Karpas-422 (cell line): Measurements from ENCODE around the gene SH2D1B. TPM values are rescaled to one million over a fixed set of nuclear protein-coding genes. Genes with fewer than 3 reads are reported as not detected.

ENCODE experiments used
- DNase-seq: peaks from one replicate; pipeline ENCODE4 v3.0.0-alpha.2; 2015
- H2AFZ ChIP-seq: fragments of 200-600 bp; sonication (generic); 2 replicates; pipeline ENCODE4 v1.6.1; 2014; ENCODE audit warnings: antibody characterized with exemption, low read length, mixed read lengths
- H3K27ac ChIP-seq: fragments of 200-600 bp; sonication (generic); 2 replicates; pipeline ENCODE4 v1.5.1; 2014; ENCODE audit warnings: mild to moderate bottlenecking, low read length, moderate library complexity
- H3K27me3 ChIP-seq: fragments of 200-600 bp; sonication (generic); 2 replicates; pipeline ENCODE4 v1.6.1; 2014; ENCODE audit warnings: low read length, mixed read lengths
- H3K36me3 ChIP-seq: fragments of 200-600 bp; sonication (generic); 2 replicates; pipeline ENCODE4 v1.6.1; 2014; ENCODE audit warnings: low read length, mixed read lengths; ENCODE audit not compliant: insufficient read depth
- H3K4me1 ChIP-seq: fragments of 200-600 bp; sonication (generic); 2 replicates; pipeline ENCODE4 v1.6.1; 2014; ENCODE audit warnings: mild to moderate bottlenecking, low read length, mixed read lengths
- H3K4me2 ChIP-seq: fragments of 200-600 bp; sonication (generic); 2 replicates; pipeline ENCODE4 v1.6.1; 2014; ENCODE audit warnings: low read length, low read depth, mild to moderate bottlenecking; ENCODE audit not compliant: poor library complexity, severe bottlenecking
- H3K4me3 ChIP-seq: fragments of 200-600 bp; sonication (generic); 2 replicates; pipeline ENCODE4 v1.5.1; 2014; ENCODE audit warnings: mild to moderate bottlenecking, antibody characterized with exemption, low read length, mixed read lengths
- H3K79me2 ChIP-seq: fragments of 200-600 bp; sonication (generic); 2 replicates; pipeline ENCODE4 v1.6.1; 2014; ENCODE audit warnings: mild to moderate bottlenecking, low read length, mixed read lengths
- H3K9ac ChIP-seq: fragments of 200-600 bp; sonication (generic); 2 replicates; pipeline ENCODE4 v1.6.0; 2014; ENCODE audit warnings: low read length
- H3K9me2 ChIP-seq: fragments of 200-600 bp; sonication (generic), shearing (Covaris generic); replicated peaks from 2 replicates; pipeline ENCODE4 v1.6.0; 2014; ENCODE audit warnings: mild to moderate bottlenecking, low read length, moderate library complexity; ENCODE audit not compliant: insufficient read depth
- H3K9me3 ChIP-seq: fragments of 300-700, 200-600 bp; sonication (generic); 2 replicates; pipeline ENCODE4 v1.6.1; 2014; ENCODE audit warnings: low read length, mixed read lengths
- H4K20me1 ChIP-seq: fragments of 200-600 bp; sonication (generic); 2 replicates; pipeline ENCODE4 v1.6.1; 2014; ENCODE audit warnings: mild to moderate bottlenecking, antibody characterized with exemption, low read length, low read depth; ENCODE audit not compliant: insufficient read depth
- total RNA-seq: library from RNA; depleted of rRNA; stranded (reverse); fragments of >200 nt; shearing (Covaris generic); gene quantifications from 2 replicates; pipeline ENCODE4 v1.2.3, GENCODE V29; 2014; ENCODE audit warnings: low replicate concordance

SH2D1B gene
- total RNA-seq, 1 experiment from 2014 or later, result not detected

DNA sequence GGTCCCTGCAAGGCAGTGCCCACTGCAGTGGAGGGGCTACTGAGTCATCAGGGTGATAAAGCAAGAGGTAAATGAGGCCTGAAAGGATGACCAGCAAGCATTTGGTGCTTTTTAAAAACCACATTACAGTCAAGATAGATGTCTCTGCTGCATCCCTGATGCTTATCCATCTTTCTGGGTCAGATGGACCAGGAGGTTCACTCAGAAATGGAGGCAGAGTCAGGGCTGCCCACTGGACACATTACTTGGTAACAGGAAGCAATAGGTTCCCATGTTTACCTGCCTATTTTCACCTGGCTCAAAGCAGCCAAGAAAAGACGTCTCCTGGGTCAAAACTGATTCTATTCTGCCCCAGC is 38.9 kb downstream of the SH2D1B start:
- no peaks in the 10 kb centered on the region for H3K79me2 ChIP-seq
- H3K9me2 ChIP-seq, result no peaks in the 10 kb centered on the region
- no peak overlapping the region for H2AFZ ChIP-seq
- no peaks in the 10 kb centered on the region for H3K27me3 ChIP-seq
- H3K4me3 ChIP-seq, result no peak overlapping the region
- peak overlapping the region; percentile 51 for H3K4me2 ChIP-seq
- no peak overlapping the region for H3K9ac ChIP-seq
- no peak for DNase-seq
- H3K4me1 ChIP-seq, result peaks cover 52% of the 10 kb centered on the region
- no peak overlapping the region for H3K27ac ChIP-seq
- H3K9me3 ChIP-seq, result no peaks in the 10 kb centered on the region
- no peaks in the 10 kb centered on the region for H3K36me3 ChIP-seq
- H4K20me1 ChIP-seq, result no peaks in the 10 kb centered on the region

DNA sequence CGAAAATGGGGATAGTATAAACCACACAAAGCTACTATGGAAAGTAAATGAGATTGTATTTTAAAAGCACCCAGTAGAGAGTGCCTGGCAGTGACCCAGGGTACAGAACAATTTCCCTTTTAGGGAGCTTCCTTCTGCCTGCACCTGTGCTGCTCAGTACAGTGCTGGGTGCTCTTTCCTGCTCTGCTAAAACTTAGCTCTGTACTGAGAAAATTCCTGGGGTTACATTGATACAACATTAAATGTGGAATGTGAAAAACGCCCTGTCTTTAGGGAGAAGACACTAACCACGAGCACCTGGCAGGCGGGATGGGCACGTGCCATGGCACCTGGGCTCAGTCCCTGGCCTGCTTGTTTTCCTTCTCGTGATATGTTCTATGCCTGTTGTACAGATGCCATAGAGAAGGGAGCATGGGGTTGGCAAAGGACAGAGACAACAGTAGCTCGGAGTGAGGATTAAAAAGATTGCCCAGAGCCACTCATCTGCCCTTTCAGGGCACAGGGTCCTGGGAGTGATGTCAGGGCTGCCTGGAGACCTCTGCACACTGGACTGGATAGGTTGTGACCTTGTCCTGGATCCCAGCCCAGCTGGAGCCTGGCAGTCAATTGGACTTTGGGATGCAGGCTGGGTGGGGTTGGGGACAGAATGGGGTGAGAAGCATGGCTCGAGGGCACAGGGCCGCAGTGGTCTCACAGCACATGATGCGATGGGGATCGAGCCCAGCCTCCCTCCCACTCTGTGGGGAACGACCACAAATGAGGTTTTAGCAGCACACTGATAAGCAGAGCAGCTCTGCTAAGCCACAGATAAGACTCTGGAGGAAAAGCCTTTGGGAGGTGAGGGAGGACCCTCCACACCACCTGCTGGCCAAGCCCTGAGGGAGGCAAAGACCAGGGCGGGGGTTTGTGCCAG is 39.5 kb downstream of the SH2D1B start:
- no peak overlapping the region for H3K27ac ChIP-seq
- H3K36me3 ChIP-seq, result no peaks in the 10 kb centered on the region
- H3K4me1 ChIP-seq, result peaks cover 52% of the 10 kb centered on the region
- no peaks in the 10 kb centered on the region for H3K9me3 ChIP-seq
- no peak for DNase-seq
- H3K9me2 ChIP-seq, result no peaks in the 10 kb centered on the region
- H3K9ac ChIP-seq, result no peak overlapping the region
- no peak overlapping the region for H3K4me3 ChIP-seq
- no peaks in the 10 kb centered on the region for H3K79me2 ChIP-seq
- H4K20me1 ChIP-seq, result no peaks in the 10 kb centered on the region
- no peaks in the 10 kb centered on the region for H3K27me3 ChIP-seq
- H3K4me2 ChIP-seq, result no peak overlapping the region
- H2AFZ ChIP-seq, result 0 out of 2 replicates have a peak overlapping the region, but pooled peaks have one; percentile 4

DNA sequence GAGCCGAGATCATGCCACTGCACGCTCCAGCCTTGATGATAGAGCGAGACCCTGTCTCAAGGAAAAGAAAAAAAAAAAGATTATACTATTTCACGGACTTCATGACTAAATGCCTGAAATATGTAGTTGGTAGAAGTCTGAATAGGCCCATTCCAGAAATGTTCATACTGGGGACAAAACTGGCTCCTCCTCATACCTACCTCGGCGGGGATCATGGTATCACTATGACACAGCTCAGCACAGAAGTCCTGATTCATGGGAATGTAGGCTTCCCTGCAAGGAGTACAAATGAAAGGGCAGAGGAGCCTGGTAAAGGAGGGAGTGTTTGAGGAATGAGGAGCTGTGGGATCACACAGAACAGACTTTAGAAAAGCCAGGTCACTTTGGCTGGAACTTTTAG is 40.3 kb downstream of the SH2D1B start:
- H3K4me2 ChIP-seq, result no peak overlapping the region
- H3K4me3 ChIP-seq, result no peak overlapping the region
- H3K79me2 ChIP-seq, result no peaks in the 10 kb centered on the region
- no peak for DNase-seq
- no peaks in the 10 kb centered on the region for H3K9me3 ChIP-seq
- no peak overlapping the region for H2AFZ ChIP-seq
- H3K9ac ChIP-seq, result no peak overlapping the region
- no peaks in the 10 kb centered on the region for H3K36me3 ChIP-seq
- H3K27me3 ChIP-seq, result no peaks in the 10 kb centered on the region
- no peaks in the 10 kb centered on the region for H3K9me2 ChIP-seq
- peaks cover 50% of the 10 kb centered on the region for H3K4me1 ChIP-seq
- no peak overlapping the region for H3K27ac ChIP-seq
- H4K20me1 ChIP-seq, result no peaks in the 10 kb centered on the region

DNA sequence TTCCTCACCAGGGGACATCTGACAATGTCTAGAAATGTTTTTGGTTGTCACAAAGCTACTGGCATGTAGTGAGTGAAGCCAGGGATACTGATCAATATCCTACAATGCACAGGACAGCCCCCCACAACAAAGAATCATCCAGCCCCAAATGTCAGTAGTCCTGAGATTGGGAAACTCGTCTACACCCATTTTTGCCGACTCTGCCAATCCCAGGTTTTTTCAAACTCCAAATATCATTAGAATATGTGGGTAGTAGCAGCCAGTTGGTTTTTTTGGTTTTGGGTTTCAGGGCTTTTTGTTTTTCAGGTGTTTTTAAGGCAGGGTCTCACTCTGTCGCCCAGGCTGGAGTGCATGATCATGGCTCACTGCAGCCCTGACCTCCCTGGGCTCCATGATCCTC is 41.2 kb downstream of the SH2D1B start:
- no peaks in the 10 kb centered on the region for H3K79me2 ChIP-seq
- H4K20me1 ChIP-seq, result no peaks in the 10 kb centered on the region
- H3K27me3 ChIP-seq, result no peaks in the 10 kb centered on the region
- H2AFZ ChIP-seq, result no peak overlapping the region
- H3K4me2 ChIP-seq, result no peak overlapping the region
- H3K4me1 ChIP-seq, result peaks cover 41% of the 10 kb centered on the region
- H3K36me3 ChIP-seq, result no peaks in the 10 kb centered on the region
- H3K9me3 ChIP-seq, result no peaks in the 10 kb centered on the region
- H3K9me2 ChIP-seq, result no peaks in the 10 kb centered on the region
- H3K4me3 ChIP-seq, result no peak overlapping the region
- DNase-seq, result no peak
- H3K27ac ChIP-seq, result no peak overlapping the region
- no peak overlapping the region for H3K9ac ChIP-seq

DNA sequence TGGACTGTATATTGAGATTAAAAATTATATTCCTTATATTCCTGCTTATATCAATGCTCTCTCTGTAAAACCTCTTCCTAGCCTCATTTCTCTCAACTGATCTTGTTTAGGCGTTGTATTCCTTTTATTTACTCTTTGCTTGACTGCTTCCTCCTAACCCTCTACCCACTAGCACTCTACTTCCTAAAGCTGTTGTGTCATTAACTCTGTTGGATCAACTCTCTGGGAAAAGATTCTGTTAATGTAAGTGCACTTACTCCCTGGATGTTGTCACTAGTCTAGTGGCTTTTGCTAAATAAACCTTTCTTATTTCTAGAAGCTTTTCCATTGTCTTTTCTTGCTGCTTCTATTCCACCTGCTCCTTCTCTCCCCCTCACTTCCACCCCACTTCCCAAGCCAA is 41.8 kb downstream of the SH2D1B start:
- no peak overlapping the region for H2AFZ ChIP-seq
- H3K9ac ChIP-seq, result no peak overlapping the region
- H3K9me2 ChIP-seq, result no peaks in the 10 kb centered on the region
- H3K4me1 ChIP-seq, result peaks cover 36% of the 10 kb centered on the region
- no peak overlapping the region for H3K27ac ChIP-seq
- H3K4me3 ChIP-seq, result no peak overlapping the region
- no peaks in the 10 kb centered on the region for H4K20me1 ChIP-seq
- H3K27me3 ChIP-seq, result no peaks in the 10 kb centered on the region
- DNase-seq, result no peak
- no peaks in the 10 kb centered on the region for H3K36me3 ChIP-seq
- H3K4me2 ChIP-seq, result no peak overlapping the region
- no peaks in the 10 kb centered on the region for H3K9me3 ChIP-seq
- H3K79me2 ChIP-seq, result no peaks in the 10 kb centered on the region

DNA sequence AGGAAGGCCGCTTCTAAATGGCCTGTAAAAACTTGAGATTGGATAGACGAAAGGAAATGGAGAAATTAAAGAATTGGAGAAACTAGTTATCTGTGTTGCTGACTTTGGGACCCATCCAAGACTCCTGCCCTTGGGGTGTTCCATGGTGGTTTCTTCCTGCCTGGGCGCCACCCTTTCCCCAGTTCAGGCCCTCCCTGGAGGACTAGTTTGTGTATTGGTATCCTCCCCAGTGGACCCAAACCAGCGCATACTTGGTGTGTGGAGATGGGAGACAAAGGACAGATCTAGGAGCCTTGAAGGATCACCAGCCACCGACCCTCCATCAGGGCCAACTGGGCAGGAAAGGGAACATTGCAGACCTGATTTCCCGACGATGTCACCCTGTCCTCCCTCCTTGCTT is 42.4 kb downstream of the SH2D1B start:
- Histone ChIP-seq H3K79me2 (no peaks in the 10 kb centered on the region), H4K20me1 (no peaks in the 10 kb centered on the region), H3K9ac (no peak overlapping the region), H3K36me3 (no peaks in the 10 kb centered on the region), H3K4me3 (no peak overlapping the region), H3K27ac (no peak overlapping the region), H3K4me2 (no peak overlapping the region), H3K4me1 (peaks cover 30% of the 10 kb centered on the region), H2AFZ (no peak overlapping the region), H3K9me2 (no peaks in the 10 kb centered on the region), H3K9me3 (no peaks in the 10 kb centered on the region), H3K27me3 (no peaks in the 10 kb centered on the region)
- DNase-seq, result no peak

DNA sequence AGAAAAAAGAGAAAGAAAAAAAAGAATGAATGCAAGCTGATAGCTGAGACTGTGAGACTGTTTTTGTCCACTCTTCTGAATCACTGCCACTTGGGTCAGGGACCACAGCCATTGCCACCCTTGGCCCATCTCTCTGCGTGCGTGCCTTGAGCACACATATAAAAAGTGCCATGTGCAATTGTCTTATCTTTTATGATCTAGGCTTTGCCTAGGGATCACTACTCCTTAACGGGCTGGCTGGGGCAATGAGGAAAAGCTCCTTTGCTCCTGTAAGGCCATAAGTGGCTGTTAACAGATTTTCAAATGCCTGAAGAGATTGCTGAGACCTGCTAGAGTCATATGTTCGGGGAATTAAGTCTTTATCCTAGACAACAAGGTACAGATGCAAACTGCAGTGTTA is 43.5 kb downstream of the SH2D1B start:
- Histone ChIP-seq H3K9me2 (no peaks in the 10 kb centered on the region), H4K20me1 (no peaks in the 10 kb centered on the region), H2AFZ (no peak overlapping the region), H3K4me1 (peaks cover 18% of the 10 kb centered on the region), H3K27me3 (no peaks in the 10 kb centered on the region), H3K79me2 (no peaks in the 10 kb centered on the region), H3K4me3 (no peak overlapping the region), H3K4me2 (no peak overlapping the region), H3K9me3 (no peaks in the 10 kb centered on the region), H3K27ac (no peak overlapping the region), H3K9ac (no peak overlapping the region), H3K36me3 (no peaks in the 10 kb centered on the region)
- no peak for DNase-seq

DNA sequence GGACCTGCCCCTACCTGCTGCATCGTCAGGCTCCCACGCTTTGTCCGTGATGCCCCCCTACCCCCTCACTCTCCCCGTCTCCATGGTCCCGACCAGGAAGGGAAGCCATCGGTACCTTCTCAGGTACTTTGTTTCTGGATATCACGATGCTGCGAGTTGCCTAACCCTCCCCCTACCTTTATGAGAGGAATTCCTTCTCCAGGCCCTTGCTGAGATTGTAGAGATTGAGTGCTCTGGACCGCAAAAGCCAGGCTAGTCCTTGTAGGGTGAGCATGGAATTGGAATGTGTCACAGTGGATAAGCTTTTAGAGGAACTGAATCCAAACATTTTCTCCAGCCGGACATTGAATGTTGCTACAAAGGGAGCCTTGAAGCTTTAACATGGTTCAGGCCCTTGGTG is 44.2 kb downstream of the SH2D1B start:
- Histone ChIP-seq H3K36me3 (no peaks in the 10 kb centered on the region), H3K4me1 (peaks cover 12% of the 10 kb centered on the region), H3K79me2 (no peaks in the 10 kb centered on the region), H2AFZ (no peak overlapping the region), H3K4me3 (no peak overlapping the region), H3K27me3 (no peaks in the 10 kb centered on the region), H4K20me1 (no peaks in the 10 kb centered on the region), H3K9me2 (no peaks in the 10 kb centered on the region), H3K9me3 (no peaks in the 10 kb centered on the region), H3K4me2 (no peak overlapping the region), H3K9ac (no peak overlapping the region), H3K27ac (no peak overlapping the region)
- DNase-seq, result no peak
